HG03066 (cell line): ENCODE results near the gene ATG12.
"Not testable (repeated sequence)": the region's sequence is repeated elsewhere in the genome, so short reads cannot be mapped to it uniquely, and the experiment has no call there.

Experiments
- ATAC-seq: cut with Tn5 transposase; IDR thresholded peaks from one replicate; pipeline ENCODE4 v1.9.1; 2021; ENCODE audit warnings: low read depth; ENCODE audit not compliant: unreplicated experiment

ATG12 gene

DNA sequence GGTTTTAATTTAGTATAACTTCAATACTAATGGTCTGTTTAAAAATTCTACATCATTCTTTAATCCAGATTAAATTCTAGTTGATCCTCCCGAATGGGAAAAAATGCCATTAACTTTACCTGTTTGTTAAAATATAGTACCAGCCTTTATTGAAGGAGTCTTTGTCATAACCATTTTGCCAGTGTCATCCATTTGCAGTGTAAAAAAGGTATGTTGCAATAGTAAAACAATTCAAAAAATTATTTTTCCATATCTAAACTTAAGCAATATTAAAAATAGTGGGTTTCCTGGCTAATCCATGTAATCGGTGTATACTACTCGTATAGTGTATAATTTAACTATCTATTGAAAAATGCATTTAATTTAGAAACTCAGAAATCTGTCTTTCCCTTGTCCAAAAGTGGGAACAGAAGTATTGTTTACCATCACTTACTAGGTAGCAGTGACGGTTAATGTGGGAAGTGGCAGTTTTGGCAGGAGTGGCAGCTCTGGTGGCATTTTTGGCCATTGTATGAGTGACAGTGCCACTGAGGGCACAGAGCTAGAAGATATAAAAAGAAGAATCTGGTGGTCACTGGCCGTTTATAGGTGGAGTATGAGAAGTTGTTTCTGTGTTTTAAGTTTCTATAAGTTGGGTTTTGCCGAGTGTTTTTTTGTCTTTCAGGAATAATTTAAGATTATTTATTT is 2.2 kb upstream of the ATG12 start:
- no peak for ATAC-seq

DNA sequence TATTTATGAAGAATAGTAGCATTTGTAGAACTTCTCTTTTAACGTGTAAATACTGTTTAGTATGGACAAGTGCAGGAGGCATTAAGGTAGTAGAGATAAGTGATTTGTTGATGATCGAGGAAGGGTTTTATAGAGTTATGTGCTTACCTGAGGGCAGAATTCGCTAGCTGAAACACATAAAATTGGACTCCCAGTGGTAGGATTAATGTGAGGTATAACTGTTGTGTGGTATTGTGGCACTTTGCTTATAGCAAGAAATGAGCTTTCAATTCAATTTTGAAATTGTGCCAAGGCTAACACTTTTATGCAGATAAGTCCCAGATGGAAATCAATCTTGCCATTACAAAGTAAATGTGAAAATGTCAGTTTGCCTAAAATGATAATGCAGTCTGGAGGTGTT is 1.6 kb upstream of the ATG12 start:
- ATAC-seq, result no peak

DNA sequence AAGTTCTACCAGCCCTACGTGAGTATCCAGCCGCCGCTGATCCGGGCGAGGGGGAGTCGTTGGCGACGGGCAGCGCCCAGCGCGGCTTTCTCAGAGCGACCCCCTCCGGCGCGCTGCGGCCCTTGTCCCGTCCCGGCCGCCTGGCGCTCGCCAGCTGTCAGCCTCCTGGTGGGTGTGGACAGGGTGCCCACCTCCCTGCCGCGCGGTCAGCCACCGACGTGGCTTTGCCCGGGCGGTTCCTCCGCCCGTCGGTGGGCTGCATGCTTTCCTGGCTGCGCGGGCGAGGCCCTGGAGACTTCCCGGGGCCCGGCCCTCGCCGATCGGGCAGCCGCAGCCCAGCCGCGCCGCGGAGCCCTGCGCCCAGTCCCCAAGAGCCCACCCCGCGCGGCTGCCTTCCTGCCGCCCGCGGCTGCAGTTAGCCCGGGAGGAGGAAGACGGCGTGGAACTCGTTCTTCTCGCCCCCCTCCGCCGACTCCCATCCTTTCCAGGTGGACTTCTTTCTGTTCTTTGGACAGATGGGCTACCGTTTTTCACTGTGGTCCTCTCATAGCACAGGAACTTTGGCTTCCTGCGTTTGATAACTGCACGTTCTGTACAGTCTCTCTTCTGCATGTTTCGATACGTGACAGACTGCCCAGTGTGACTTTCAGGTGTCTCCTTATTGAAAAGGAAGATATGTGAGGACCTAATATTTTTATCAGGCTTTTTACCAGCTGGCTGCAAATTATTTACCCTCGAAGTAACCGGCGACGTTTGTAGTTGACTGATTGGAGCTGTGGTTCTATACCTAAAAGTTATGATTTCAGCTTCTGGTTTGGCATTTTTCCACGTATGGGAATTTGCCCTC is 947 bp upstream of the ATG12 start:
- peak; percentile 31 for ATAC-seq

DNA sequence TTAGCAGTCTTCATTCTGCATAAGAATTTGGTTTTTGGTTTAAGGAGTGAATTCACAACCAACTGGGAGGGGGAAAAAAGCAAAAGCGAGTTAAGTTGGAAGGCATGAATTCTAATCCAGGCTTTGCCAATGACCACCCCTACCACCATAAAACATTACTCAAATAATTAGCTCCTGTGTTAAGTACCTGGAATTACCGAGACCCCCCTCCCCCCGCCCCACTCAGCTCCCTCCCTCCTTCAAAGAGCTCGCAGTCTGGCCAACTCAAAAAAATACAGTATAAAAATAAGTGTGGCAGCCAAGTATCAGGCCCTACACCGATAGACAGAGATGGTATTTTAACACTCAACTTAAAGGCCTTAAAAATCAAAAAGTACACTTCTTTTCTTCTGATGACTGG is 492 bp downstream of the ATG12 start:
- no peak for ATAC-seq

DNA sequence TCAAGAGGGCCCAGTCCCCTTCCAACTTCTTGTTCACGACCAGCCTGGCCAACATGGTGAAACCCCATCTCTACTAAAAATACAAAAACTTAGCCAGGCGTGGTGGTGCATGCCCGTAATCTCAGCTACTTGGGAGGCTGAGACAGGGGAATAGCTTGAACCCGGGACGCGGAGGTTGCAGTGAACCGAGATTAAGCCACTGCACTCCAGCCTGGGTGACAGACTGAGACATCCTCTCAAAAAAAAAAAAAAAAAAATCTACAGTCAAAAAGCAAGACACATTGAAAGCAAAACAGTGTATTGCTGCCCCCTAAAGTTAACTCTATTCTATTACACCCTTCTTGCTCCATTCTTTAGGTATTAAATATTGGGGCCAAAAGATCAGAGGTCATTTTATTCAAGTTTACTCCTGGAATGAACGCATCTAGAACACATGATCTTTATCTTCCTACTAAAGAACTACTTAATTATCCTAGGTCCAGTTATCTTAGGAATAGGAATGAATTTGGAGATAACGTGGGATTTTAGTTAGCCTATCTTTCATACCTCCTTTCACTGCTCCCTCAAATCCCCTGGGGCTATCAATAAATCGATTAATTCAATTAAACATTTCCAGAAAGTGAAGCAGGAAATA is 2.4 kb downstream of the ATG12 start:
- ATAC-seq, result peak; percentile 16

DNA sequence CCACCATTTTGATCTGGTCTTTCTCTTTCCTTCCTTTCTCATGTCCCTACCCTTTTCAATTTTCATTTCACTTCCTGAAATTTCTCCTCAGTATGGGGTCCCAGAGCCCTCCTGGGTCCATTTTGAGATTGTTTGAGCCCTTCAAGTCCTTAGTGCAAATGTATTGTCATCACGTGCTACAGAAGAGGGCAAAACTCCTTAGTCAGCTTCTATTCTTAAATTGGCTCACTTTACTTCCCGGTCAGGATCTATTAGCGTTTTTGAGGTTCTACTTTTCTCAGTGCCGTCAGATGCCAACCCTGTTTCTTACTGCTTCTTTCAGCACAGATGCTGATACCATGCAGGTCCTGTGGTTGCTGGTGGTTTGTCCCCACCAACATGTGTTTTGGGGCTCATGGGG is 5.9 kb downstream of the ATG12 start:
- ATAC-seq, result no peak

DNA sequence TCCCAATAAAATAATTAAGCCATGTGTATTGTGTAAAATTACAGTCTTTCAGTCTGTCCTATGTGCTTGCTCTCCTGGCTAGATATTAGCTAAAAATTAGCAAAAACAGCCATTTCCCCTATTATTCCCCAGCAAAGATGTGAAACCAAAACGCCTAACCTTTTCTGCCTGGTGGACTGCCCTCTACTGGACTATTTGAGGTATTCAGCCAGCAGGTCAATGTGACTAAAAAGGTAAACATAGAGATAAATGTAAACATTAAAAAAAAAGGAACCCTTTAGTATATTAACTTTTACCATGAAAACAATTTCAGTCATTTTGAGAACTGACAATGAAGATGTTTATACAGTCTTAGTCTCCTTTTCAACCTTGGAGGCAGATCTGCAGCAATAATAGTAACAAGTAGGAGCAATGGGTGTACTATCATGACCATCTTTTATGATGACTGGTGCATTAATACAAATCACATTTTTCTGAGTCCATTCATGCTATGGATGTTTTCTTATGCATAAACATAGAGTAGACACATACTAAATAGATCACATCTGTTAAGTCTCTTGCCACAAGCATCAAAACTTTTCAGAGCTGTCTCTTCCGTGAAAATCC is 10.1 kb downstream of the ATG12 start:
- peak; percentile 76 for ATAC-seq

DNA sequence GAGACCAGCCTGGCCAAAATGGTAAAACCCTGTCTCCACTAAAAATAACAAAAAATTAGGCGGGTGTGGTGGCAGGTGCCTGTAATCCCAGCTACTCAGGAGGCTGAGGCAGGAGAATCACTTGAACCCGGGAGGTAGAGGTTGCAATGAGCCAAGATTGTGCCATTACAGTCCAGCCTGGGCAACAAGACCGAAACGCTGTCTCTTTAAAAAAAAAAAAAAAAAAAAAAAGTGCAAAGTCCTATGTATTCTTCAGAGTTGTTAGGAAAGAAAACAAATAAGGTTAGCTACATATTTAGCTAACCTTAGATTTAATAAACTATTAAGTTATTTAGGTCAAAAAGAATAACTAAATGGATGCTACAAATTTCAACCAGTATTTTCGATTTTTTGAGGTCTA is 11.5 kb downstream of the ATG12 start:
- ATAC-seq, result no peak

DNA sequence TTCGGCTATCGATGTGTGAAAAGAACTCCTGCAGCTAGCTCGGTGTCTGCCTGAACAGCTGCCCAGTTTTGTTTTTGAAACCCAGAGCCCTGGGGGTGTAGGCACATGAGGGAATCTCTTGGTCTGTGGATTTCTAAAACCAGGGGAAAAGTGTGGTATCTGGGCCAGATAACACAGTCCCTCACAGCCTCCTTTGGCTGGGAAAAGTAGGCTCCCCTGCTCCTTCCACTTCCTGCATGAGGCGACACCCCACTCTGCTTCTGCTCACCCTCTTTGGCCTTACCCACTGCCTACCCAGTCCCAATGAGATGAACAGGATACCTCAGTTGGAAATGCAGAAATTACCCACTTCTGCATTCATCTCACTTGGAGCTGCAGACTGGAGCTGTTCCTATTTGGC is 15.4 kb downstream of the ATG12 start:
- ATAC-seq, result no peak

DNA sequence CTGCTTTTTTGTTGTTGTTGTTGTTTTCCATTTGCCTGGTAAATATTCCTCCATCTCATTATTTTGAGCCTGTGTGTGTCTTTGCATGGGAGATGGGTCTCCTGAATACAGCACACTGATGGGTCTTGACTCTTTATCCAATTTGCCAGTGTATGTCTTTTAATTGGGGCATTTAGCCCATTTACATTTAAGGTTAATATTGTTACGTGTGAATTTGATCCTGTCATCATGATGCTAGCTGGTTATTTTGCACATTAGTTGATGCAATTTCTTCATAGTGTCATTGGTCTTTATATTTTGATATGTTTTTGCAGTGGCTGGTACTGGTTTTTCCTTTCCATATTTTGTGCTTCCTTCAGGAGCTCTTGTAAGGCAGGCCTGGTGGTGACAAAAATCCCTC is 16.4 kb downstream of the ATG12 start:
- ATAC-seq, result not testable (repeated sequence)

DNA sequence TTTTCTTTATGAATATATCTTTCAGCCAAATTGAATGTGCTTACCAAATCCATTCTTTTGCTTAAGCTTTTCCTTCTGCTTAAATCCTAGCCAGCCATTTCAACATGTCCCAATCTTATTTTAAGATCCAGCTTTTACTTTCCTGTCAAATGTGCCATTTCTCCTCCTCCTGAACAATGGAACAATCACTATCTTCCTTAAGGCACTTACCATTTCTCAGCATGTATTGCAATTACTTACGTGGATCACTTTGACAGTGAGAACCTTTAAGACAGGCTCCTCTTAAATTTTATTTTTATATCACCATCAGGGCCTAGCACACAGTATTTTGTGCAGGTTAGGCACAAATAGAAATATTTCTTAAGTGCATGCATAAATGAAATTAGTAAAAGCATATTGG is 20.5 kb downstream of the ATG12 start:
- no peak for ATAC-seq

DNA sequence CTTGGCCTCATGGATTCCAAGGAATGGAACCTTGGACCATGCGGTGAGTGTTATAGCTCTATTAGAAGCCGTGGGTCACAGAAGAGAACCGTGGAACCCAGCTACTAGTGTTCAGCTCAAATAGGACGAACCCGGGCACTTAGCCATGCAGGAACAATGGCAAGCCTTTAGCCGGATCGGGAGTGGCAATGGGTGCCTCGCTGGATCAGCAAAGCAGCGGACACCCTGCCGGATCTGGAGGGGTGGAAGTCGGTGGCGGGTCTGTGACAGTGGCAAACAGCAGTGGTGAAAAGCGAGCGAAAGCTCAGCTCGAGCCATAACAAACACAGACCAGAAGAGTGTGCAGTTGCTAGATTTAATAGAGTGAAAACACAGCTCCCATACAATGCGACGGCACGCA is 22.5 kb downstream of the ATG12 start:
- no peak for ATAC-seq

DNA sequence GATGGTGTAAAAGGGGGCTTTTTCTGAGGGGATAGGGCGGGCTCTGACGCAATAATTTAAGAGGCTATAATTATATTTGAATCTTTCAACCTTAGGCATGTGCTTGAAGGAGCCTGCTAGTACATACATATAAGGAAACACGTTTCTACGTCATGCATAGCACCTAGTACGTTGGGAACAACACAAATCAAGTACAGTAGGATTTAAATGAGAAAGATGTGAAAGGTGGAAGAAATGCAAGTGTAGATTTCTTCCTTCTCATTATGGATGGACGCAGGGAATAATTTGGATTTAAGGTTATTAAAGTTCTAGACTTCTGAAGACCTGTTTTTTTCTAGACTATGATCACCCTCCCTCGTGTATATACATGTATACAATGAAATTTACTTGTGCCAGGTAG is 24.0 kb downstream of the ATG12 start:
- ATAC-seq, result no peak

DNA sequence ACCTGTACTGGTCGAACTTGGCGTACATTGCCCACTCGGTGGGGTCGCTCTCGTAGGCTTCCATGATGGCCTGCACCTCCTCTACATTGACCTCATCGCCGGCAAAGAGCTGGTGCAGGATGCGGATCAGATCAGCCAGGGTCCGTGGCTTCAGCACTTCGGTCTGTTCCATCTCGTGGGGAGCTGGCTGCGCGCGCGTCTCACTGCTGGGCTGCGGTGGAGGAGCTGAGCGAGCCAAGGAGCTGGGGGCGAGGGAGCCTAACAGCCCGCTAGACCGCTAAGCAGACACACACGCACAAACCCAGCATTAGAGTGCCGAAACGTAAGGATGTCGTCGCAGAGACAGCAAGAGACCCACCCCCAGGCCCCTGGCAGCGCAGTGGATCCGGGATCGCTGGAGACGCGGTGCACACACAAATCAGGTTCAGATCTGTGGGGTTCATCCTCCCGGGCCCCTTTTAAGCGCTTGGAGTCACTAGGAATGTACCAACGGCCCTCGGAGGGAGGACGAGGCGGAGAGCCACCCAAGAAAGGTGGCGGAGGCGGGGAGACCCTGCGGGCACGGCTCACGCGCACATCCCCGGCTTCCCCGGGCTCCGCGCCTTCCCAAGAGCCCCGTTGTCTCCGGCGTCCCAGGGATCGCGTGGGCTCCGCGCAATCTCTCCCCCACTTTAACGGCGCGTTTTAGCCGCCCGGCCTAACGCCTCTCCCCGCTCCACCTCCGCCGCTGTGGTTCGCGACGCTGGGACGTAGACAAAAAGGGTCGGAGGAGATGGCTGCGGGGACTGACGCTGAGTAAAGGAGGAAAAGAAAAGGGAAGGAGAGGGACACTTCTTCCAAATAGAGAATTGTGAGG is 24.9 kb downstream of the ATG12 start, which contains the start of gene CDO1:
CDO1 (minus strand) TSS at position 434 of the 856 bp plus-strand sequence; CDS start at position 172, 262 bp downstream.
- ATAC-seq, result no peak

DNA sequence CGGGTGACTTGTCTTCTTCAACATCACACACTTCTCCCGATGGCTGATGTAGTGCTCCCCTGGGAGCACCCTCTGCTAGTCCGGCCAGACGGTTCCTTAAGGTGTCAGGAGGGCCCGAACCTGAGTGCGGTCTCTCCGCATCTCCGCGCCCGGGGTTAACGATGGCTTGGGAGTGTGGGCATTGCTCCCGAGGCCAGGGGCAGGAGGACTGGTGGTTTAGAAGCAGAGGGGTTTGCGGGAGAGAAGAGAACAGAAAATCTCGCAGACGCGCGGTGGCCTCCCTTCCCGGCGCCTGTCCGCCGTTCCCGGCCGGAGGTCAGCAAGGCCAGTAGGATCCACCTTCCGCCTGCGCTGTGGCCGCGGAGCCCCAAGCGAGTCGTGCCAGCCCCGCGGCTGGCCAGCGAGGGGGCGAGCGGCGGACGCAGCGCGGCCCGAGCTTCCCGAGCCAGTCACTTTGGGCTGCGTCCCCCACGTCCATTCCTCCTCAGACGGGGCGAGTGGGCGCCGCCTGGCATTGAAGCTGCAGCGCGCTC is 25.6 kb downstream of the ATG12 start:
- no peak for ATAC-seq

DNA sequence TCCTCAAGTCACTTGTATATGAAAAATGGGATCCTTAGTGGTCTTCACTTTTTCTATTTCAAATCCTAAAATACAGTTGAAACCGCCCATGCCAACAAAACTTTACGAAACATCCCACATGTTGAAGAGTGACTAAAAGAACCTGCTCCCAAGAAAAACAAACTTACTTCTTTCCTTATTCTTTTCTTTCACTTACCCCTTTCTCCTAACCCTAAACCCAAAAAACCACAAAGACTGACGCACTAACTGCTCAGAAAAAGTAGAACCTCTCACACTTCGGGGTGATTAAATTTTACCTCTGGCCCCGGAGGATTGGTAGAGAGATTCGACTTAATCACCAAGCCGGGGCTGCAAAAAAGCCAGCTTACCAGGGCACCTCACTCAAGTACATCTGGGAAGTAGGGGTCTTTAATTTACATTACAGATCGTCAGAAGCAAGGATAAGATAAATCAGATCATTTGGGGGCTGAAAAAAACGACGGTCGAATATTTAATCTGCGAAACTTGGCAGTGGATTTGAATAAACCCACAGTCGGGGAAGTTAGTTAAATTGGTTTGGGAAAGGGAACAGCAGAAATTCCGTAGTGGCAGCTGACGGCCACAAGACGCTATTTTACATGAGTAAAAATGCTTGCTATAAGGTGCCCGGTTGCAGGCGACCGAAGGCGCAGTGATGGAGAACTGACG is 26.2 kb downstream of the ATG12 start:
- no peak for ATAC-seq

DNA sequence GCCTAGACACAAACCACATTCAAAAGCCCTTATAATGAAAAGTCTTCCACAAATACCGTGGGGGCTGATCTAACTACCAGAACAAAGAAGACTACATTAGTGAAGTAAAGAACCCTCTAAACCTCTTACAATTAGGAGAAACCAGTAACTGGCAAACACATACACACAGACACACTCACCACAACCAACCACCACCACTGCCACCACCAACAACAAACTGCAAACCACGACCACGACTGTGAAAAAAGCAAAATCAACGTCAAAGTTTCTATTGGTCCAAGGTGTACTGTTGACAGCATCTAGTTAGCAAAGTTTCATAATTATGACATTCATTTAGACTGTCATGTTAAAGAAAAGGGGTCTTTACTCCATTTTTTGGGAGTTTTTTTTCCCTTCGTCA is 27.6 kb downstream of the ATG12 start:
- no peak for ATAC-seq

DNA sequence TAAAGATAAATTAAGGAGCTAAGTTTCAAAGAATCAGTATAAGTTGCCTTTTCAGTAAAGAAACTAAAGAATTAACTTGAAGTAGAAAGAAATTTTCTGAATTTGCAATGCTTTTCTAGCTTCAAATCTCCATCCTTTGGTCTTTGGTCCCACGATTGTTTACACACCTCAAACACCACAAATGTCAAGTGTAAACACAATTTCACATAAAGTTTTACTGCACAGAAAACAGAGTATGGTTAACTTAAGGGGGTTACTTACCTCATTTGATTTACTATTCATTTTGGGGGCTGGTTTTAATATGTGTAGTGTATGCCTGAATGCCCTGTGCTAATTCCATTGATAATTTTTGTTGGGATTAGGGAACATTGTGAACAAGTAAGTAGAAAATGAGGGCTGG is 29.0 kb downstream of the ATG12 start:
- no peak for ATAC-seq

DNA sequence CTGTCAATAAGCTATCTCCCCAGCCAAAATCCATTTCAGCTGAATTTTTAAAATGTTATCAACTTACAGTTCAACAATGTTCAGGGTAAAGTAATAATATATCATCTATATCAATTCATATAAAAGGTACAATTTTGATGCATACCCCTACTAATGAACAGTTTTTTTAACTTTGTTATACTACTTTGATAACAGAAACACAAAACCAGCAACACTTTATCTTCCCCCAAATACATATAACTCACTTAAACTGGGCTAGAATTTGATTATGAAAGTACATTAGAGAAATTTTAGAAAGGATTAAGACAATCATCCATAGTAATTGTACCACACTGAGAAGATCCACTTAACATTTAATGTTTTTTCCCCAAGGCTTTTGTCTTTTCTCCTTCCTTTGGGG is 30.0 kb downstream of the ATG12 start:
- ATAC-seq, result no peak
